Calu3 (cell line): ENCODE data around the gene ACSBG1. TPM values are rescaled to one million over a fixed set of nuclear protein-coding genes. Genes with fewer than 3 reads are reported as not detected.

Source experiments
- BruUV-seq: library from RNA; stranded (reverse); fragments of 400-500 nt; replicated peaks from 2 replicates; lab custom pipeline; 2021; lab: Mats Ljungman, UMichigan
- CTCF ChIA-PET: fragments of 300-600 bp; sonication (Branson Sonifier 250); formaldehyde crosslinking; loops from one replicate; lab custom pipeline; 2022; ENCODE audit warnings: antibody characterized with exemption; lab: Charles Lee
- DNase-seq: peaks from one replicate; pipeline ENCODE4 v3.0.0; 2022
- H3K27ac Mint-ChIP-seq: one replicate; pipeline ENCODE4 v1.8.0; 2022; ENCODE audit warnings: mixed read lengths; ENCODE audit not compliant: unreplicated experiment
- H3K27me3 Mint-ChIP-seq: one replicate; pipeline ENCODE4 v1.8.0; 2022; ENCODE audit warnings: mixed read lengths; ENCODE audit not compliant: unreplicated experiment
- H3K36me3 Mint-ChIP-seq: one replicate; pipeline ENCODE4 v1.8.0; 2022; ENCODE audit warnings: mild to moderate bottlenecking, moderate library complexity, mixed read lengths; ENCODE audit not compliant: insufficient read depth, unreplicated experiment
- H3K4me1 Mint-ChIP-seq: one replicate; pipeline ENCODE4 v1.8.0; 2022; ENCODE audit warnings: mild to moderate bottlenecking, low read depth, mixed read lengths; ENCODE audit not compliant: unreplicated experiment
- H3K4me3 Mint-ChIP-seq: one replicate; pipeline ENCODE4 v1.8.0; 2022; ENCODE audit warnings: mild to moderate bottlenecking, low read depth, moderate library complexity, mixed read lengths; ENCODE audit not compliant: unreplicated experiment
- H3K9me3 Mint-ChIP-seq: one replicate; pipeline ENCODE4 v1.8.0; 2022; ENCODE audit warnings: low read depth, mixed read lengths; ENCODE audit not compliant: unreplicated experiment
- CTCF ChIP-seq: fragments of 200-600 bp; IDR thresholded peaks from one replicate; pipeline ENCODE4 v1.8.0; 2022; ENCODE audit warnings: antibody characterized with exemption; ENCODE audit not compliant: unreplicated experiment
- intact Hi-C: fragments of 100-400 bp; cut with micrococcal nuclease; formaldehyde crosslinking; loops from one replicate; pipeline ENCODE4 v1.10.0; 2022; ENCODE audit not compliant: unreplicated experiment
- total RNA-seq: library from RNA; stranded (reverse); gene quantifications from 2 replicates; pipeline ENCODE4 v1.2.3, GENCODE V29; 2022

The ACSBG1 gene
- total RNA-seq, 1 experiment from 2014 or later: 0.45 TPM

GRCh38 chr15:78170848-78171773 is 63.3 kb downstream of the ACSBG1 start:
- no peak for DNase-seq
- Mint-ChIP-seq H3K27me3 (no peaks in the 10 kb centered on the region), H3K27ac (no peak overlapping the region), H3K36me3 (peaks cover 9% of the 10 kb centered on the region), H3K4me1 (no peaks in the 10 kb centered on the region), H3K4me3 (no peak overlapping the region), H3K9me3 (no peaks in the 10 kb centered on the region)
- CTCF ChIA-PET: interaction anchor here (0.6 kb wide), 1 partner anchor 37 kb away, joined by 3 read pairs; no protein-coding TSS in a partner anchor
- BruUV-seq: no TSS peak
- intact Hi-C loops: no loop called here
- TF ChIP-seq CTCF: no peak

GRCh38 chr15:78168608-78169007 is 65.8 kb downstream of the ACSBG1 start:
- no peaks in the 10 kb centered on the region for H3K9me3 Mint-ChIP-seq
- BruUV-seq: no TSS peak
- H3K27ac Mint-ChIP-seq: no peak overlapping the region
- intact Hi-C loops: no loop called here
- peaks cover 19% of the 10 kb centered on the region for H3K36me3 Mint-ChIP-seq
- no peaks in the 10 kb centered on the region for H3K4me1 Mint-ChIP-seq
- TF ChIP-seq CTCF: no peak
- no peaks in the 10 kb centered on the region for H3K27me3 Mint-ChIP-seq
- no peak for DNase-seq
- H3K4me3 Mint-ChIP-seq: no peak overlapping the region
- CTCF ChIA-PET: no interaction called here

GRCh38 chr15:78167227-78167888 is 67.0 kb downstream of the ACSBG1 start:
- DNase-seq: no peak
- no TSS peak for BruUV-seq
- Mint-ChIP-seq H3K4me1 (no peaks in the 10 kb centered on the region), H3K27ac (no peak overlapping the region), H3K27me3 (no peaks in the 10 kb centered on the region), H3K4me3 (no peak overlapping the region), H3K9me3 (no peaks in the 10 kb centered on the region), H3K36me3 (peaks cover 21% of the 10 kb centered on the region)
- CTCF ChIA-PET: interaction anchor here (0.5 kb wide), 1 partner anchor 36 kb away, joined by 3 read pairs; no protein-coding TSS in a partner anchor
- TF ChIP-seq CTCF: no peak
- intact Hi-C loops: no loop called here

GRCh38 chr15:78164010-78164409 is 70.4 kb downstream of the ACSBG1 start:
- CTCF ChIA-PET: no interaction called here
- BruUV-seq: no TSS peak
- no peak for DNase-seq
- Mint-ChIP-seq H3K4me1 (no peaks in the 10 kb centered on the region), H3K27ac (no peak overlapping the region), H3K9me3 (no peaks in the 10 kb centered on the region), H3K27me3 (no peaks in the 10 kb centered on the region), H3K4me3 (no peak overlapping the region), H3K36me3 (peaks cover 38% of the 10 kb centered on the region)
- intact Hi-C loops: no loop called here
- no peak for TF ChIP-seq CTCF
